GM23248 (cell line): ENCODE results near the gene POU3F4.

Source experiments
- EZH2 ChIP-seq: fragments of 200-600 bp; sonication (generic); IDR thresholded peaks from 2 replicates; pipeline ENCODE4 v1.6.1; 2018; ENCODE audit warnings: antibody characterized with exemption, mild to moderate bottlenecking; ENCODE audit not compliant: insufficient read depth, poor library complexity, severe bottlenecking
- EZH2phosphoT487 ChIP-seq: fragments of 200-600 bp; sonication (generic); IDR thresholded peaks from 2 replicates; pipeline ENCODE4 v1.6.1; 2018; ENCODE audit warnings: antibody characterized with exemption, moderate library complexity, mild to moderate bottlenecking, low read depth; ENCODE audit not compliant: insufficient read depth

DNA sequence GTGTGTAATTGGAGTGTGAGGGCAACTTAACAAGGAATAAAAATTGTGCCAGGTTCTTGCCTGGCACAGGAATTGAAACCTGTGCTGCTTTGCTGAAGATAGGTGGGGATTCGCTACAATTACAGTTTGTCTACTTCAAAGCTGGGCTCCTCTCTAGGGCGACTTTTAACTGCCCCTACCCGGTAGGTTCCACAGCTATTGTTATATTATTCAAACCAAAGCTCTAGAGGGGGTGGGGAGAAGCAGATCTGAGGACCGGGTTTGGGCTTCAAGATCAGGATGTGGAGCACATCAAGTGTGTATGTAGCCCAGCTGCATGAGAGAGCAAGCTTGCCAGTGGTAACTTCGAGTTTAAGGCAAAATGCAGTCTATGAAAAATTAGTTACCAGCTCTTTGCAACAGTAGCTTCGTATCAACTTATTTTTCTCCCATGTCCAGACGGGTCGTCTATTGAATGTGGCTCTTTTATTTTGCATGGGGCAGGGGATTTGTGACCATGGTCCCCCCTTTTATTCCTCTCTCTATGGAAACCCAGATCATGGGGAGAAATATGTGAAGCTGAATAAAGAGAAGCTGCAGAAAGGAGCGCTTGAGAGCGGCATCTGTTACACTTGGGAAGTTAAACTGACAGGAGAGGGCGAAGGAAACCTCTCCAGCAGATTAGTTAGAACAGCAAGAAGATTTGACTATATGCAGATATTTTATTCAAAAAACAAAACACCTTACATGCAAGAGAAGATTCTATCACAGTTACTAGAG, 3.2 kb upstream of the POU3F4 start:
- TF ChIP-seq EZH2, result no peak
- TF ChIP-seq EZH2phosphoT487, result no peak
